Neuronal stem cell (in vitro differentiated cells): ENCODE results near the gene AKAP6.

Experiments used
- DNase-seq: peaks from one replicate; pipeline ENCODE4 v3.0.0-alpha.2; 2013; ENCODE audit warnings: low spot score
- H2AFZ ChIP-seq: one replicate; pipeline ENCODE4 v1.6.1; 2013; ENCODE audit warnings: mild to moderate bottlenecking, low read length, inconsistent platforms
- H2AK5ac ChIP-seq: 2 replicates; pipeline ENCODE4 v1.6.1; 2013; ENCODE audit warnings: low read depth, mild to moderate bottlenecking, inconsistent platforms, low read length, moderate library complexity, mixed read lengths
- H2BK120ac ChIP-seq: 2 replicates; pipeline ENCODE4 v1.6.1; 2013; ENCODE audit warnings: low read depth, mild to moderate bottlenecking, inconsistent platforms, low read length, moderate library complexity, mixed read lengths
- H2BK12ac ChIP-seq: one replicate; pipeline ENCODE4 v1.6.1; 2013; ENCODE audit warnings: low read length, inconsistent platforms
- H2BK15ac ChIP-seq: 2 replicates; pipeline ENCODE4 v1.6.1; 2013; ENCODE audit warnings: mild to moderate bottlenecking, low read length, inconsistent platforms, mixed read lengths
- H2BK5ac ChIP-seq: one replicate; pipeline ENCODE4 v1.6.1; 2013; ENCODE audit warnings: inconsistent platforms, mild to moderate bottlenecking, low read length, moderate library complexity
- H3K14ac ChIP-seq: one replicate; pipeline ENCODE4 v1.6.1; 2013; ENCODE audit warnings: low read length, inconsistent platforms
- H3K18ac ChIP-seq: 2 replicates; pipeline ENCODE4 v1.6.1; 2013; ENCODE audit warnings: low read length, inconsistent platforms
- H3K23ac ChIP-seq: 2 replicates; pipeline ENCODE4 v1.6.1; 2013; ENCODE audit warnings: low read depth, mild to moderate bottlenecking, mixed read lengths, low read length, inconsistent platforms; ENCODE audit not compliant: poor library complexity
- H3K27ac ChIP-seq: replicated peaks from 3 replicates; pipeline ENCODE4 v1.5.1; 2013; ENCODE audit warnings: low read length, inconsistent platforms
- H3K27me3 ChIP-seq, 3 experiments: 2 replicates each; pipeline ENCODE4 v1.6.1; 2013; ENCODE audit warnings: low read length in 3 of 3, mild to moderate bottlenecking in 2 of 3, inconsistent platforms in 1 of 3, low read depth in 1 of 3, mixed read lengths in 1 of 3, moderate library complexity in 1 of 3; ENCODE audit not compliant: control insufficient read depth in 3 of 3, insufficient read depth in 3 of 3
- H3K36me3 ChIP-seq, 2 donors: replicated peaks in 1 of 2; 2 replicates each; pipeline ENCODE4 v1.6.1; 2013; ENCODE audit warnings: low read length in 2 of 2; ENCODE audit not compliant: control insufficient read depth in 2 of 2, insufficient read depth in 2 of 2
- H3K4ac ChIP-seq: 2 replicates; pipeline ENCODE4 v1.6.1; 2013; ENCODE audit warnings: inconsistent platforms, mild to moderate bottlenecking, low read length, moderate library complexity
- H3K4me1 ChIP-seq, 2 donors: 1 replicate in 1 of 2; 2 replicates in 1 of 2; pipeline ENCODE4 v1.6.1; 2013; ENCODE audit warnings: low read length in 2 of 2, low read depth in 1 of 2; ENCODE audit not compliant: control insufficient read depth in 2 of 2, insufficient read depth in 1 of 2
- H3K4me2 ChIP-seq: one replicate; pipeline ENCODE4 v1.6.1; 2013; ENCODE audit warnings: mild to moderate bottlenecking, low read length, inconsistent platforms; ENCODE audit not compliant: insufficient read depth, poor library complexity, severe bottlenecking
- H3K4me3 ChIP-seq, 2 donors: 2 replicates each; pipeline ENCODE4 v1.5.1; 2013; ENCODE audit warnings: low read length in 2 of 2, mild to moderate bottlenecking in 2 of 2, inconsistent platforms in 1 of 2, moderate library complexity in 1 of 2
- H3K79me1 ChIP-seq: one replicate; pipeline ENCODE4 v1.6.1; 2013; ENCODE audit warnings: low read depth, mild to moderate bottlenecking, inconsistent platforms, low read length, moderate library complexity
- H3K9ac ChIP-seq: one replicate; pipeline ENCODE4 v1.6.1; 2013; ENCODE audit warnings: mild to moderate bottlenecking, low read depth, low read length, inconsistent platforms; ENCODE audit not compliant: poor library complexity
- H3K9me3 ChIP-seq, 2 donors: replicated peaks in 1 of 2; 2 replicates each; pipeline versions ENCODE3 to v1.6.1; 2013; ENCODE audit warnings: low read length in 2 of 2, mild to moderate bottlenecking in 2 of 2, inconsistent platforms in 1 of 2, low read depth in 1 of 2, mixed read lengths in 1 of 2, moderate library complexity in 1 of 2; ENCODE audit not compliant: control insufficient read depth in 2 of 2, insufficient read depth in 1 of 2
- H4K8ac ChIP-seq: one replicate; pipeline ENCODE4 v1.6.1; 2013; ENCODE audit warnings: low read depth, mild to moderate bottlenecking, inconsistent platforms, low read length, moderate library complexity
- H4K91ac ChIP-seq: one replicate; pipeline ENCODE4 v1.6.1; 2013; ENCODE audit warnings: low read length, low read depth, mild to moderate bottlenecking, inconsistent platforms; ENCODE audit not compliant: poor library complexity
- WGBS, 2 donors: extraction: QIAGEN DNeasy Blood & Tissue Kit; methylation state at CpG; one replicate each; pipeline ENCODE4 v1.1.7; 2013; ENCODE audit warnings: missing lambda C conversion rate in 2 of 2, mixed read lengths in 1 of 2; ENCODE audit not compliant: insufficient read length in 2 of 2, insufficient replicate concordance in 1 of 2; ENCODE audit errors: extremely low coverage in 2 of 2; 5-methylcytosine and 5-hydroxymethylcytosine counted together

AKAP6 gene

GRCh38 chr14:32702562-32702961 is 373.5 kb downstream of the AKAP6 start:
- H4K91ac ChIP-seq = no peak overlapping the region
- no peak overlapping the region for H2AK5ac ChIP-seq
- H3K4me2 ChIP-seq = peak overlapping the region; percentile 15
- peak overlapping the region in 1 of 2 donors; percentile 18 for H3K4me3 ChIP-seq
- peak overlapping the region; percentile 48 for H4K8ac ChIP-seq
- DNase-seq = peak; percentile 47
- no peaks in the 10 kb centered on the region for H3K36me3 ChIP-seq
- no CpG with 5 or more reads among the region's 8 CpGs for WGBS, 2 donors
- no peak overlapping the region for H2BK12ac ChIP-seq
- H2AFZ ChIP-seq = peak overlapping the region; percentile 46
- peaks cover 0 to 7% of the 10 kb centered on the region in 2 donors for H3K9me3 ChIP-seq
- no peak overlapping the region for H3K23ac ChIP-seq
- no peak overlapping the region for H3K9ac ChIP-seq
- no peak overlapping the region for H3K4ac ChIP-seq
- H3K4me1 ChIP-seq = peaks cover 5 to 20% of the 10 kb centered on the region in 2 donors
- H3K27me3 ChIP-seq = no peaks in the 10 kb centered on the region
- H3K18ac ChIP-seq = peak overlapping the region; percentile 2
- H3K79me1 ChIP-seq = no peaks in the 10 kb centered on the region
- H2BK5ac ChIP-seq = no peak overlapping the region
- H2BK15ac ChIP-seq = no peak overlapping the region
- H3K14ac ChIP-seq = no peak overlapping the region
- no peak overlapping the region for H3K27ac ChIP-seq
- H2BK120ac ChIP-seq = no peak overlapping the region

GRCh38 chr14:32703183-32703621 is 374.1 kb downstream of the AKAP6 start:
- Histone ChIP-seq H3K4me2 (no peak overlapping the region), H3K27me3 (no peaks in the 10 kb centered on the region), H3K36me3 (no peaks in the 10 kb centered on the region), H2BK5ac (no peak overlapping the region), H4K91ac (no peak overlapping the region), H3K9ac (no peak overlapping the region), H2BK15ac (no peak overlapping the region), H3K23ac (no peak overlapping the region), H3K4me1 (peaks cover 5 to 17% of the 10 kb centered on the region in 2 donors), H2BK12ac (no peak overlapping the region), H3K14ac (no peak overlapping the region), H3K9me3 (peaks cover 0 to 7% of the 10 kb centered on the region in 2 donors), H3K79me1 (no peaks in the 10 kb centered on the region), H2BK120ac (no peak overlapping the region), H3K4me3 (peak overlapping the region in 1 of 2 donors; percentile 18), H2AFZ (peak overlapping the region; percentile 46), H2AK5ac (no peak overlapping the region), H4K8ac (no peak overlapping the region), H3K27ac (no peak overlapping the region), H3K18ac (no peak overlapping the region), H3K4ac (no peak overlapping the region)
- no peak for DNase-seq
- no CpG with 5 or more reads among the region's 4 CpGs for WGBS, 2 donors

- no peak overlapping the region for H3K4me3 ChIP-seq
- H3K4me2 ChIP-seq = no peak overlapping the region
- H3K27me3 ChIP-seq = no peaks in the 10 kb centered on the region
- no peak overlapping the region for H3K14ac ChIP-seq
- no peak overlapping the region for H3K18ac ChIP-seq
- H3K9me3 ChIP-seq = peaks cover 0 to 4% of the 10 kb centered on the region in 2 donors
- H2BK12ac ChIP-seq = no peak overlapping the region
- H2BK120ac ChIP-seq = no peak overlapping the region
- H3K27ac ChIP-seq = no peak overlapping the region
- H2AK5ac ChIP-seq = no peak overlapping the region
- H2AFZ ChIP-seq = no peak overlapping the region
- no peak overlapping the region for H2BK5ac ChIP-seq
- no CpG with 5 or more reads among the region's 1 CpG for WGBS, 2 donors
- no peak overlapping the region for H3K23ac ChIP-seq
- no peak overlapping the region for H2BK15ac ChIP-seq
- H3K4me1 ChIP-seq = peaks cover 5 to 38% of the 10 kb centered on the region in 2 donors
- H3K79me1 ChIP-seq = no peaks in the 10 kb centered on the region
- no peak for DNase-seq
- no peak overlapping the region for H4K91ac ChIP-seq
- H3K9ac ChIP-seq = no peak overlapping the region
- H4K8ac ChIP-seq = no peak overlapping the region
- no peaks in the 10 kb centered on the region for H3K36me3 ChIP-seq
- no peak overlapping the region for H3K4ac ChIP-seq
Measured at GRCh38 chr14:32706721-32707519, 377.8 kb downstream of the AKAP6 start.

GRCh38 chr14:32707742-32708500 is 378.8 kb downstream of the AKAP6 start:
- H3K14ac ChIP-seq = no peak overlapping the region
- no peak for DNase-seq
- H2BK5ac ChIP-seq = no peak overlapping the region
- no peak overlapping the region for H2AK5ac ChIP-seq
- no peak overlapping the region for H2AFZ ChIP-seq
- H3K4me3 ChIP-seq = no peak overlapping the region
- no peak overlapping the region for H4K91ac ChIP-seq
- no peak overlapping the region for H3K4ac ChIP-seq
- no peaks in the 10 kb centered on the region for H3K27me3 ChIP-seq
- no peak overlapping the region for H3K4me2 ChIP-seq
- no peak overlapping the region for H3K23ac ChIP-seq
- H3K4me1 ChIP-seq = peaks cover 3 to 33% of the 10 kb centered on the region in 2 donors
- H3K79me1 ChIP-seq = no peaks in the 10 kb centered on the region
- no peak overlapping the region for H2BK15ac ChIP-seq
- H3K27ac ChIP-seq = no peak overlapping the region
- H3K9ac ChIP-seq = no peak overlapping the region
- H3K36me3 ChIP-seq = no peaks in the 10 kb centered on the region
- no peak overlapping the region for H4K8ac ChIP-seq
- no peak overlapping the region for H2BK12ac ChIP-seq
- WGBS, 2 donors = no CpG with 5 or more reads among the region's 5 CpGs
- no peak overlapping the region for H2BK120ac ChIP-seq
- H3K18ac ChIP-seq = no peak overlapping the region
- H3K9me3 ChIP-seq = peaks cover 0 to 4% of the 10 kb centered on the region in 2 donors
